Pancreas (tissue), 10 donors: Measurements from ENCODE around the gene SFXN3. TPM values are rescaled to one million over a fixed set of nuclear protein-coding genes. Genes with fewer than 3 reads are reported as not detected.

ENCODE experiments used
- ATAC-seq, 4 donors: fragments of 200-7000 bp; cut with Tn5 transposase; one replicate each; pipeline versions ENCODE4 v1.8.0 to v1.9.1; 2020; ENCODE audit warnings: mild to moderate bottlenecking in 4 of 4, moderate library complexity in 4 of 4
- DNase-seq, 6 donors: peaks; one replicate each; pipeline ENCODE4 v3.0.0-alpha.2; 2020
- FAIRE-seq: peaks from 2 replicates; lab custom pipeline; 2012; peaks lifted over from hg19 to GRCh38; lab: Jason Lieb, UNC
- H3K27ac ChIP-seq, 4 donors: fragments of 200-600 bp; sonication (generic); 1 replicate in 3 of 4; 2 replicates in 1 of 4; pipeline versions ENCODE4 v1.5.0 to v1.8.0; 2020
- H3K27me3 ChIP-seq, 4 donors: fragments of 200-600 bp; one replicate each; pipeline ENCODE4 v1.8.0; 2021
- H3K36me3 ChIP-seq, 3 donors: fragments of 200-600 bp; sonication (generic) in 1 of 3; one replicate each; pipeline versions ENCODE4 v1.5.0 to v1.8.0; 2020 to 2021
- H3K4me1 ChIP-seq, 3 donors: fragments of 200-600 bp; one replicate each; pipeline ENCODE4 v1.8.0; 2021
- H3K4me3 ChIP-seq, 4 donors: fragments of 200-600 bp; sonication (generic) in 2 of 4; one replicate each; pipeline versions ENCODE4 v1.5.0 to v1.8.0; 2020 to 2021
- H3K9me3 ChIP-seq, 4 donors: fragments of 200-600 bp; one replicate each; pipeline ENCODE4 v1.8.0; 2021
- WGBS, 2 donors: extraction: QIAGEN DNeasy Blood & Tissue Kit; methylation state at CpG; one replicate each; pipeline ENCODE4 v1.1.7; 2013; 5-methylcytosine and 5-hydroxymethylcytosine counted together
- intact Hi-C, 3 donors: fragments of 100-400 bp; cut with DNase I; formaldehyde crosslinking; loops; one replicate each; pipeline versions ENCODE4 v1.11.1 to v1.14.2; 2022
- polyA plus RNA-seq, 2 donors: library from polyadenylated mRNA; stranded (reverse); fragments of 200-250 nt; gene quantifications; one replicate each; pipeline ENCODE4 v1.2.3, GENCODE V29; 2013
- total RNA-seq, 6 donors: library from RNA; stranded (reverse); fragmentation: NEBNext Ultra II Directional in 4 of 6; extraction: Animal tissue kit (Norgen Biotek cat#: 25700) in 4 of 6; gene quantifications; one replicate each; pipeline versions ENCODE4 v1.2.1 to v1.2.4, GENCODE V29; 2021 to 2023
- TF ChIP-seq, protein P1 (sequence below), 4 donors: fragments of 200-600 bp; sonication (generic) in 3 of 4; IDR thresholded peaks; one replicate each; pipeline versions ENCODE4 v1.5.0 to v1.8.0; 2021; ENCODE audit warnings: antibody characterized with exemption in 4 of 4
- donor health status: healthy with polysubstance abuse.
- donor health status: DM: no; HTN: no; CAD: no; lungs with moderate emphysema.
- donor health status: DM: no; HTN: no; CAD: no.
- donor health status: control.
- donor health status: control.
- donor health status: Bipolar disorder and iron deficiency.
- donor health status: DM: yes; HTN: yes; CAD: no.
- donor health status: DM: no; HTN: no; CAD: no.
- donor health status: DM: no; HTN: no; CAD: no.
- donor health status: DM: yes; HTN: yes; CAD: no.

The SFXN3 gene
- total and polyA plus RNA-seq, 8 donors = 8.2 to 33.5 (median 16.4) TPM

DNA sequence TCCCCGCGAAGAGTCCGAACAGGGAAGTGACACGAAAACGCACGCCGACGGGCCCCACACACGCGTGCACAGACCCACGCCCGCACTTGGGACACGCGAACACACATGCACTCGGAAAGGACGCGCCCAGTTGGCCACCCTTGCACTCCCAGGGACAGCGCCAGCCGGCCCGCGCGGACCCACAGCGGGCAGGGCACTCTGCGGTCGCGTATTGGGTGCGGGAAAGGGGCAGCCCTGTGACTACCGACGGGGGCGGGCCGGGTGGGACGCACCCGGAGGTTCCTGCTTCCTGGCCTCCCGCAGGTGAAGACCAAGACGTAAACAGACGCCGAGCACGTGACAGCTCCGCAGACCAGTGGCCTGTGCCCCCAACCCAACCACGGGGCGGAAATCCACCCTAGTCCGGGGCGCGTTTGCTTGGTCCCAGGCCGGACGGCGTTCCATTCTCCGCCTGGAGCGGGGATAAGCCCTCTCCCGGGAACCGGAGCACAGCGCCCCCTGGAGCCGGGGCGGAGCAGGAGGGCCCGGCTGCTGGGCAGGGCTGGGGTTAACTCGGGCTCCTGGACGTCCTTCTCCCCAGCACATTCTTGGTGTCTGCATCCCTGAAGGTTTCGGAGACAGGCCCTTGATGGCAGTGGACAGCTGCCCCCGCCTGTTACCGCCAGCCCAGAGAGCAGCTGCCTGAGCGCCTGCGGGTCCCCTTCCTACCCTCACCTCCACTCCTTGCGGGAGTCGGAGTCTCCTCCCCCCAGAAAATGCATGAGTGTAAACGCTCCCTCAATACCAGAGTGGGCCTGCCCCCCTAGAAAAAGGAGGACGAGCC lies 33.5 kb upstream of the SFXN3 start:
- FAIRE-seq = no peak
- Histone ChIP-seq H3K4me3 (peak overlapping the region; percentile 47 to 91 (median 84)), H3K9me3 (no peaks in the 10 kb centered on the region), H3K36me3 (no peaks in the 10 kb centered on the region), H3K4me1 (peaks cover 0 to 20% (median 8%) of the 10 kb centered on the region in 3 donors), H3K27me3 (no peaks in the 10 kb centered on the region), H3K27ac (peak overlapping the region; percentile 95 to 99 (median 98))
- intact Hi-C loops = no loop called here
- TF ChIP-seq, protein P1, sequence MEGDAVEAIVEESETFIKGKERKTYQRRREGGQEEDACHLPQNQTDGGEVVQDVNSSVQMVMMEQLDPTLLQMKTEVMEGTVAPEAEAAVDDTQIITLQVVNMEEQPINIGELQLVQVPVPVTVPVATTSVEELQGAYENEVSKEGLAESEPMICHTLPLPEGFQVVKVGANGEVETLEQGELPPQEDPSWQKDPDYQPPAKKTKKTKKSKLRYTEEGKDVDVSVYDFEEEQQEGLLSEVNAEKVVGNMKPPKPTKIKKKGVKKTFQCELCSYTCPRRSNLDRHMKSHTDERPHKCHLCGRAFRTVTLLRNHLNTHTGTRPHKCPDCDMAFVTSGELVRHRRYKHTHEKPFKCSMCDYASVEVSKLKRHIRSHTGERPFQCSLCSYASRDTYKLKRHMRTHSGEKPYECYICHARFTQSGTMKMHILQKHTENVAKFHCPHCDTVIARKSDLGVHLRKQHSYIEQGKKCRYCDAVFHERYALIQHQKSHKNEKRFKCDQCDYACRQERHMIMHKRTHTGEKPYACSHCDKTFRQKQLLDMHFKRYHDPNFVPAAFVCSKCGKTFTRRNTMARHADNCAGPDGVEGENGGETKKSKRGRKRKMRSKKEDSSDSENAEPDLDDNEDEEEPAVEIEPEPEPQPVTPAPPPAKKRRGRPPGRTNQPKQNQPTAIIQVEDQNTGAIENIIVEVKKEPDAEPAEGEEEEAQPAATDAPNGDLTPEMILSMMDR (IDR thresholded peaks at IDR 0.05) = peak; percentile 75 to 93 (median 90)
- 0% methylated on average over 56 to 66 of the region's 66 CpGs for WGBS, 2 donors
- peak; percentile 78 to 97 (median 88) for DNase-seq
- ATAC-seq = peak; percentile 64 to 79 (median 72)

DNA sequence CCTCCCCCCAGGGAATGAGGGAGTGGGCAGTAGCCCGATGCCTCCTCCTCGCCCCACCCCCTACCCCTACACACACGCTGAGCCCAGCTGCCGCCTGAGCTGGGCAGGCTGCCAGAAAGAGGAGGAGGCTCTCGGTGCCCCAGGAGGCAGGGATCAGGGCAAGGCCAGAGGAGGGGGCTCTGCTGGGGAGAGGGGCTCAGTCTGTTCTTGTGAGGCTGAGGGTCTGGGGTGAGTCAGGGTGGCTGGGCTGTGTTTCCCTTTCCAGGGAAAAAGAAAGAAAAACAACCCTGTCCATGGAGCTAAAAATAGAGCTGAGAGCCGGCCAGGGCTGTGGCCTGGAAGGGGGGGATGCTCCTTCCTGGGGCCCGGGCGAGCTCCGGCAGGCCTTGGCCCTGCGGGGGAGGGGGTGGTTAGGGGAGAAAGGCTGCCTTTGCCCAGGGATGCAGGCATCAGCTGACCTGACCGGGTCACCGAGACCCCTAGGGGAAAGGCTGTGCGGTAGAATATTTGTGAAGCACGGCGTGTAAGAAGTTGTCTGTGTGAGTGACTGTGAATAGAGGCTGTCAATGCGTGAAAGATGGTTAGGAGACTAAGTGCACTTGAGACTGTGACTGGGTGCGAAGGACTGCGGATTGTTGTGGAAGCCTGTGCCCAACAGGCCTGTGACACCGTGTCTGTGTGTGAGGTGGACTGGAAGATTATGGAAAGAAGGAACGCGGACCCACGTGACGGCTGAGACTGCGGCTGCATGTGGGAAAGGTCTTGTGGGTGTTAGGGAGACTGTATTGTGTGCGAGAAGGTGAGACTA lies 32.6 kb upstream of the SFXN3 start:
- Histone ChIP-seq H3K27ac (peak overlapping the region; percentile 95 to 99 (median 98)), H3K4me1 (peaks cover 0 to 20% (median 8%) of the 10 kb centered on the region in 3 donors), H3K36me3 (peaks cover 0 to 1% (median under 1%) of the 10 kb centered on the region in 3 donors), H3K9me3 (no peaks in the 10 kb centered on the region), H3K4me3 (peak overlapping the region; percentile 47 to 91 (median 84)), H3K27me3 (no peaks in the 10 kb centered on the region)
- 2% methylated on average over 24 to 25 of the region's 25 CpGs for WGBS, 2 donors
- ATAC-seq (peak; percentile 66 to 74 (median 68)), DNase-seq (peak; percentile 84 to 96 (median 90)), FAIRE-seq (no peak)
- intact Hi-C loops = no loop called here
- TF ChIP-seq, protein P1 (IDR thresholded peaks at IDR 0.05) = no peak

DNA sequence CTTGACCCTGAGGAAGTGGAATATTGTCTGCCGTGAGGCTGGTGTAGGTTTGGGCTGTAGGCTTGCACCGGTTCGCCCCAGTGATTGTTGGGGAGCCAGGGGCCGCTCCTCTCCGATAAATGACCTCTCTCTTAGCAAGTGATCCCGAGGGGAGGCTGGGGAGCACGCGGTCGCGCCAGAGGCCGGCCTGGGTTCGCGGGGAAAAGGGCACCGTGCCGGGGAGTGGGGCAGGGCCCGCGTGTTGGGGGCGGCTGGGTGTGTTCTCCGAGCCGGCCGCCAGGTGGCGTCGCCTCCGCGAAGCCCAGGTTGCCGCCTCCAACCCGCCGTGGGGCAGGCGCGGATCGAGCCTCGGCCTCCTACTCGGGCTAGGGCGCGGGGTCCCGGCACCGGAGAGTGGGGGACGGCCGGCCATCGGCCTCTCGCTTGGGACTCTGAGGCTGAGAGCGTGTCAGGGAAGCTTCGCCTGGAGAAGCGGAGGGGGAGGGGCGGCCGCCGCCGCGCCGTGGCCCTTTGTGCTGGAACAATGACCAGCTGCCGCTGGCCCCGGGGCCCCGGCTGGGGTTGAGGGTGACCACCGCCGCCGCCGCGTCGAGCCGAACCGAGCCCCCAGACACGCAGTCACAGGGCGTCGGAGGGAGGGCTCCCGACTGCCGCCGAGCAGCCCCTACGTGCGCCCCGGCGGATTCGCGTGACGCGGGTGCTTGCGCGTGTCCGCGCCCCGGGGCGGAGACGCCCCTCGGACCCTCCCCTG lies 31.9 kb upstream of the SFXN3 start:
- WGBS, 2 donors = 0% methylated on average over 57 to 83 of the region's 83 CpGs
- ATAC-seq (peak; percentile 64 to 81 (median 72)), DNase-seq (peak; percentile 71 to 93 (median 83)), FAIRE-seq (no peak)
- H3K27ac ChIP-seq = peak overlapping the region; percentile 95 to 99 (median 98)
- TF ChIP-seq, protein P1 (IDR thresholded peaks at IDR 0.05) = peak; percentile 93 to 99 (median 97)
- H3K4me1 ChIP-seq = peaks cover 0 to 20% (median 8%) of the 10 kb centered on the region in 3 donors
- intact Hi-C loops = no loop called here
- peak overlapping the region; percentile 47 to 91 (median 84) for H3K4me3 ChIP-seq
- no peaks in the 10 kb centered on the region for H3K27me3 ChIP-seq
- peaks cover 0 to 7% (median 5%) of the 10 kb centered on the region in 3 donors for H3K36me3 ChIP-seq
- no peaks in the 10 kb centered on the region for H3K9me3 ChIP-seq

DNA sequence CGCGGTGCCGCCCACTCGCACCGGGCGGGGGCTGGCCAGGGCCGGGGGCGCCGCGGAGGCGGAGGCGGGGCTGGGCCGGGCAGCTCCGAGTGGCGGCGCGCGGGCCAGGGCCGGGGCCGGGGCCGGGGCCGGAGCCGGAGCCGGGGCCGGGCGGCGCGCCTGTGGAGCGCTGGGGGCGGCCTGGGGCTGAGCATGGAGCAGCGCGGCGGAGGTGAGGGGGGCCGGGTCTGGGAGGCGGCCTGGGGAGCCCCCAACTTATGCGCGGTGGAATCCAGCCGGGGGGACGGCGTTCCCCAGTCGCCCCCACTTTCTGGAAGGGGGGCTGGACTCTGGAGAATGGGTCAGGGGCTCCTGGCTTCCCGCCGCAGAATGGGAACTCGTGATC lies 31.3 kb upstream of the SFXN3 start, which contains the start of gene LZTS2:
LZTS2 (plus strand) TSS at position 67 of the 385 bp plus-strand sequence. CDS start 2,731 bp downstream, outside the sequence.
- intact Hi-C loops = no loop called here
- Histone ChIP-seq H3K4me3 (peak within 1 kb of the TSS; percentile 47 to 91 (median 84)), H3K27me3 (no peaks in the 10 kb centered on the region), H3K9me3 (no peaks in the 10 kb centered on the region), H3K27ac (peak within 1 kb of the TSS; percentile 95 to 99 (median 98)), H3K36me3 (peaks cover 0 to 7% (median 5%) of the 10 kb centered on the region in 3 donors), H3K4me1 (peaks cover 0 to 20% (median 8%) of the 10 kb centered on the region in 3 donors)
- 1% methylated on average over 38 to 44 of the region's 44 CpGs for WGBS, 2 donors
- DNase-seq (no peak), ATAC-seq (peak in 2 of 4 donors; percentile 41 to 51), FAIRE-seq (no peak)
- TF ChIP-seq, protein P1 (IDR thresholded peaks at IDR 0.05) = no peak
